Measurements from ENCODE around the gene HOXB9. TPM values are rescaled to one million over a fixed set of nuclear protein-coding genes. Genes with fewer than 3 reads are reported as not detected.

HOXB9 gene
- total and polyA plus RNA-seq, 2 of the 13 experiments (the other 11 are each of a cell fraction or from before 2014, with no cell fraction given): not detected

GRCh38 chr17:48632579-48633265 is 6.6 kb upstream of the HOXB9 start:
- H3K4me1 ChIP-seq (ENCODE audit: insufficient read depth, low read length): 0 out of 2 replicates have a peak, but pooled peaks cover 4% of the 10 kb centered on the region
- H3K9ac ChIP-seq (ENCODE audit: insufficient read depth, low read depth, low read length): no peak overlapping the region
- no peak overlapping the region for H3K4me3 ChIP-seq (replicated peaks in 1 of 3; ENCODE audit: insufficient read depth in 1 of 3, low read depth in 2 of 3, low read length in 3 of 3)
- H3K4me2 ChIP-seq (ENCODE audit: low read depth, low read length): no peak overlapping the region
- no peaks in the 10 kb centered on the region for H4K20me1 ChIP-seq (ENCODE audit: insufficient read depth, low read length)
- TF ChIP-seq CC2D1A (CRISPR knock-in tag; IDR thresholded peaks at IDR 0.05): no peak
- TF ChIP-seq MAF1 (CRISPR knock-in tag; IDR thresholded peaks at IDR 0.05; ENCODE audit: borderline replicate concordance): no peak
- TF ChIP-seq TEAD3 (CRISPR knock-in tag; optimal IDR thresholded peaks at IDR 0.05; ENCODE audit: borderline replicate concordance): no peak
- no peak for TF ChIP-seq HNRNPLL (IDR thresholded peaks at IDR 0.05; ENCODE audit: low read depth, low read length, poor library complexity, severe bottlenecking)
- no peak for TF ChIP-seq ZNF274 (CRISPR knock-in tag; IDR thresholded peaks at IDR 0.05)
- TF ChIP-seq ELF4 (CRISPR knock-in tag; IDR thresholded peaks at IDR 0.05; ENCODE audit: borderline replicate concordance): no peak
- TF ChIP-seq CBX5 (CRISPR knock-in tag; IDR thresholded peaks at IDR 0.05; ENCODE audit: borderline replicate concordance): no peak
- no peak for TF ChIP-seq MBNL3 (CRISPR knock-in tag; conservative IDR thresholded peaks at IDR 0.05)
- no peak for TF ChIP-seq ZNF672 (CRISPR knock-in tag; IDR thresholded peaks at IDR 0.05)
- no peak for TF ChIP-seq ZNF768 (CRISPR knock-in tag; IDR thresholded peaks at IDR 0.05)
- TF ChIP-seq, protein P1, sequence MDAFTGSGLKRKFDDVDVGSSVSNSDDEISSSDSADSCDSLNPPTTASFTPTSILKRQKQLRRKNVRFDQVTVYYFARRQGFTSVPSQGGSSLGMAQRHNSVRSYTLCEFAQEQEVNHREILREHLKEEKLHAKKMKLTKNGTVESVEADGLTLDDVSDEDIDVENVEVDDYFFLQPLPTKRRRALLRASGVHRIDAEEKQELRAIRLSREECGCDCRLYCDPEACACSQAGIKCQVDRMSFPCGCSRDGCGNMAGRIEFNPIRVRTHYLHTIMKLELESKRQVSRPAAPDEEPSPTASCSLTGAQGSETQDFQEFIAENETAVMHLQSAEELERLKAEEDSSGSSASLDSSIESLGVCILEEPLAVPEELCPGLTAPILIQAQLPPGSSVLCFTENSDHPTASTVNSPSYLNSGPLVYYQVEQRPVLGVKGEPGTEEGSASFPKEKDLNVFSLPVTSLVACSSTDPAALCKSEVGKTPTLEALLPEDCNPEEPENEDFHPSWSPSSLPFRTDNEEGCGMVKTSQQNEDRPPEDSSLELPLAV (CRISPR knock-in tag; conservative IDR thresholded peaks at IDR 0.05; ENCODE audit: low read depth): no peak
- TF ChIP-seq ZNF703 (CRISPR knock-in tag; IDR thresholded peaks at IDR 0.05; ENCODE audit: borderline replicate concordance): no peak
- TF ChIP-seq, protein P2, sequence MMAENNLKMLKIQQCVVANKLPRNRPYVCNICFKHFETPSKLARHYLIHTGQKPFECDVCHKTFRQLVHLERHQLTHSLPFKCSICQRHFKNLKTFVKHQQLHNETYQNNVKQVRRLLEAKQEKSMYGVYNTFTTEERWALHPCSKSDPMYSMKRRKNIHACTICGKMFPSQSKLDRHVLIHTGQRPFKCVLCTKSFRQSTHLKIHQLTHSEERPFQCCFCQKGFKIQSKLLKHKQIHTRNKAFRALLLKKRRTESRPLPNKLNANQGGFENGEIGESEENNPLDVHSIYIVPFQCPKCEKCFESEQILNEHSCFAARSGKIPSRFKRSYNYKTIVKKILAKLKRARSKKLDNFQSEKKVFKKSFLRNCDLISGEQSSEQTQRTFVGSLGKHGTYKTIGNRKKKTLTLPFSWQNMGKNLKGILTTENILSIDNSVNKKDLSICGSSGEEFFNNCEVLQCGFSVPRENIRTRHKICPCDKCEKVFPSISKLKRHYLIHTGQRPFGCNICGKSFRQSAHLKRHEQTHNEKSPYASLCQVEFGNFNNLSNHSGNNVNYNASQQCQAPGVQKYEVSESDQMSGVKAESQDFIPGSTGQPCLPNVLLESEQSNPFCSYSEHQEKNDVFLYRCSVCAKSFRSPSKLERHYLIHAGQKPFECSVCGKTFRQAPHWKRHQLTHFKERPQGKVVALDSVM (CRISPR knock-in tag; IDR thresholded peaks at IDR 0.05): no peak
- no peak overlapping the region for H2AFZ ChIP-seq (ENCODE audit: low read length)
- CTCF ChIA-PET (ENCODE audit: low intra/inter-chr PET ratio, low total read pairs): no interaction called here
- H3K9me3 ChIP-seq (ENCODE audit: low read length): no peaks in the 10 kb centered on the region
- 18% methylated on average over 7 of the region's 7 CpGs for WGBS (ENCODE audit: low lambda C conversion rate)
- peaks cover 27 to 97% of the 10 kb centered on the region in 2 experiments for H3K27me3 ChIP-seq (ENCODE audit: control insufficient read depth in 1 of 2, insufficient read depth in 2 of 2, low read length in 2 of 2)
- in situ Hi-C loops (cut with HindIII; ENCODE audit: extremely low pct_ligation_motif_present, low pct_unique_long_range_greater_than_20kb) (no loop called here), intact Hi-C loops (cut with micrococcal nuclease; ENCODE audit: unreplicated experiment) (no loop called here)
- no TSS peak for BruUV-seq (replicated peaks)
- no peak overlapping the region for H3K27ac ChIP-seq (ENCODE audit: extremely low read length, insufficient read depth, low read length)
- DNase-seq (ENCODE audit: low spot score): no peak
- no peaks in the 10 kb centered on the region for H3K36me3 ChIP-seq (replicated peaks in 1 of 2; ENCODE audit: control insufficient read depth in 1 of 2, insufficient read depth in 2 of 2, low read length in 2 of 2)
- no peaks in the 10 kb centered on the region for H3K79me2 ChIP-seq (ENCODE audit: insufficient read depth, low read length)
- FAIRE-seq: no peak
- ATAC-seq: no peak
- POLR2A ChIA-PET: no interaction called here

All from HepG2 (cell line).